ENCODE measurements around the gene CFAP61.

The CFAP61 gene

DNA sequence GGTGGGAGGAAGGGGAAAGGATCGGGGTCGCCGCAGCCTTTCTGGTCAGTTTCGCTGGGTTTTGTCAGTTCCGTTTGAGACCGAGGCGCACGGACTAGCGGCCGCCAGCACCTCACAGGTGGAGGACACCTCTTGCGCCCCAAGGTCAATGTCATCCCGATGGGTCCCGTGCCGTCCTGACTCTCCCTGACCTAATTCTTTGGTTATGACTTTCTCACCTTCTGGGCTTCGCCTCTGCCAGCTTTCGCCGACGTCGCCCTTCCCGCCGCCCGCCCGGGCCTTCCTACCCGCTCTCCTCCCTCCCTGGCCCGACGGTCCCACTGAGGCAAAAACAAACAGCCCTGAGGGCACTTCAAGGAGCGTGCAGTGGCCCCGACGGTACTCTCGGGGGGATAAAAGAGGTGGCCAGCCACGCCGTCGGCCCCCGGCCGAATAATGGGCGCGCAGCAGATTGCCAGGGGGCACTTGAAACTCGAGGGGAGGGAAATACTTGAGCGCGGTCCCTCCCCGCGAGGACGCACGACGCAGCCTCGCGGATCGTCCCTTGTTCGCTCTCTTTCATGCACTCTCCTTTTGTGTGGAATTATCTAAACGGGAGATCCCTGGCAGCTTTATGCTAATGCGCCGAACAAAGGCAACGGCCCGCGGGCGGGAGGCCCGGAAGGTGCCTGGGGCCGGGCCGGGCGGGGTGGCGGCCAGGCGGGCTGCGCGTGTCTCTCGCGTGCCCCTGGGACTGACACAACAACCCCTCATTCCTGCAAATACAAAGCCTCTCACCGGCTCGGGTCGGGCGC is 311.7 kb downstream of the CFAP61 start:
- DNase-seq (ENCODE audit: low read depth in 1 of 2, low spot score in 1 of 2), result no peak

DNA sequence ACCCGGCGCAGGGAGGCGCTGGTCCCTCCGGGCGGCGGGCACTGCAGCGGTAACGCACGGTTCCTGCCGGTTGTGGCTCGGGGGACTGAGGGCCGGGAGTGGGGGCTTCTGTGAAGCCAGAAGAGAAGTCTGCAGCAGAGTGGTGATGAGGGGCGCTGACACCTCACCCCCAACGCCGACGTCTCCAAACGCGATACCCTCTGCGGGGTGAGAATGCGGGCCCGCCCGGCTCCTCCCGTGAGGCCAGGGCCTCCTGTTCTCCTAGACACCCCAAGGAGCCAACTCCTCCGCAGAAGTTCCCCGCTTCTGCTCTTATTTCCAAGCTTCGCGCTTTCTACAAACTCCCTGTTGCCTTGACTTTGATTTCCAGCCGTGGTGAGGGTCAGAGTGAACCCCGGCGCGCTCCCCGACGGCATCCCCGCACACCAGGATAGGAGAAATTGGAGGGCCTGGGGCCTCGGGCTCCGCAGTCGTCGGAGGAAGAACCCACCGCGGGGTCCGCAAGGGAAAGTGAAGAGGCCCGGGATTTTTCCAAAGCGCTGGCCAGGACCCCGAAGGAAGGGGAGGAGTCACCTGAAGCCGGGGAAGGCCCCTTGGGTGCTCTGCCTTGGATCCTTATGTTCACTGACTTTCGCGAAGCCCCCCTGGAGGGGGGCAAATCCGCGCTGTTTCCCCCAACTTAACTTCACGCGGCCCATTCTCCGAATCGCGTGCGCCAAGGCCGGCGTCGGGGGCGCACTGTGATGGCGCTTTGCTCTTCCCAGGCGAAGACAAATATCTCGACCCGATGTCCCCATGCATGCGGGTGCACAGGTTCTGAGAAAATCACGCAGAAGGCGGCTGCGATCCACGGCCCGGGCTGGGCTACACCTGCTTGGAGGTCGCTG is 312.5 kb downstream of the CFAP61 start:
- DNase-seq (ENCODE audit: low read depth in 1 of 2, low spot score in 1 of 2), result no peak

DNA sequence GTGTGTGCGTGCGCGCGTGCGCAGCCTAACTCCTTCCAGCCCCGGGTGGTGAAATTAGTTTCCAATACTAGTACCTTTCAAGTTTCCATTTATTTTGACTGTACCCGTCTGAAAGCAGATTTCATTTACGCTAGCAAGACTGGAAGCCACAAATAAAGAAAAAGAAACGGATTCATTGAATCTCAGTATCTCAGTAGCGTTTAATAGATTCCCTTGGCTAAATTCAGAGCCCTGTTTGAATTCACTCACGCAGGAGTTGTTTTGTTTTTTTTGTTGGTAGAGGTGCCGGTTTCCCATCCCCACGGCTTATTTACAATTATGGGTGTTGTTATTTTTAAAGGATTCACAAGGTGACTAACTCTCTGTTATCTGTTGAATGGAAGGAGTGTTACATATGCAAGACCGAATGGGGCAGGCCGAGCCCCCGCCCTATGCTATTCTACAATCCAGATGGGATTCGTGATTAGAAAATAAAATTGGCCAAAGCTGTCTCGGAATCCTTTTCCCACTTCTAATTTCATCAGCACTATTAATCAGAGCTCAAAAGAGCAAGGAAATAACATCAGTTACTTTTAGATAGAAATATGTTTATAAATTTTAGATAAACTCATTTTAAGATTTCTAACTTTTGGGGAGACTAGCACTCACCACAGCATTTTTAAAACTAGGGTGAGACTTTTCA is 313.3 kb downstream of the CFAP61 start:
- no peak for DNase-seq (ENCODE audit: low read depth in 1 of 2, low spot score in 1 of 2)

DNA sequence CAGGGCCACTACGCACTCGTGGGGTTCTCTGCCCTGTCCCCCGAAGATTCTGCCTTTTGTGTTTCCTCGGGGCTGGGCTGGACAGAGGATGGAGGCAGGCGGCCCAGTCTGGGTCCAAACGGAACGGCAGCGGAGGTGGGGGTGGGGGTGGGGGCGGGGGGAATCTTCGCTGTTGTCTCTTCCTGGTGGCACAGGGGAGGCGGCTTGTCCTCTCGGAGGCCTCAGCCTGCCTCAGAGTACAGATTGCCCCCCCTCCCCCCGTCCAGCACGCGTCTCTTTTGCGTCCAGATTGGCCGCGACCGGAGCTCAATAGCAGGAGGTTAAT is 314.2 kb downstream of the CFAP61 start:
- no peak for DNase-seq (ENCODE audit: low read depth in 1 of 2, low spot score in 1 of 2)

DNA sequence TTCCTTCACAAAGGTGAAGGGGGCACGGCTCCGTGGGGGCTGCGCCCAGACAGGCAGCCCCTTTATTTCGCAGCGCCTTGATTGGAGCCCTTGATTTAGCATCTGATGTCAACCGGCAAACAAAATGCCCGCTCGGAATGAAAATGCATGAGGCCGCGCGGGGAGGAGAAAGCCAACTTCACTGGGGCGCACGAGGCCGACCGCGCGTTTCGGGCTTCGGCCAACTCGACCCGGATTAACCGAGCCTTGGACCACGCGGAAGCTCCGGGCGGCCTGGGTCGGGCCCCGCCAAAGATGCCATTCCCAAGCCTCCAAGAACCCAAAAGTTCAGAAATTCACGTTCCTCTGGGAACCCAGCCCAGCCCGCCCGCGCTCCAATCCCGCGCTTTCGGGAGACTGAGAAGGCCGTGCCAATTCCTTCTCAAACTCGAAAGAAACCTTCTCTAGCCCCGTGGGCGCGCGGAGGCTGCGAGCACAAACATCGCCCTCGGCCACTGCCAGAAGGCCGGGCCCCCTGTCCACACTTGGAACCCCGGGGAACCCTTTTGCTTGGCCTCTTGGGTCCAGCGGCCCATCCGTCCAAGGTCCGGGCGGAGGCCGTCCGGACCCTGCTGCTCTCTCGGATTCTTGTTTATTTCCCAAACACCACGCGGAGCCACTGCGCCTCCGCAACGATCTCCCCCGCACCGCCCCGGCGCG is 314.7 kb downstream of the CFAP61 start:
- DNase-seq (ENCODE audit: low read depth in 1 of 2, low spot score in 1 of 2), result no peak

DNA sequence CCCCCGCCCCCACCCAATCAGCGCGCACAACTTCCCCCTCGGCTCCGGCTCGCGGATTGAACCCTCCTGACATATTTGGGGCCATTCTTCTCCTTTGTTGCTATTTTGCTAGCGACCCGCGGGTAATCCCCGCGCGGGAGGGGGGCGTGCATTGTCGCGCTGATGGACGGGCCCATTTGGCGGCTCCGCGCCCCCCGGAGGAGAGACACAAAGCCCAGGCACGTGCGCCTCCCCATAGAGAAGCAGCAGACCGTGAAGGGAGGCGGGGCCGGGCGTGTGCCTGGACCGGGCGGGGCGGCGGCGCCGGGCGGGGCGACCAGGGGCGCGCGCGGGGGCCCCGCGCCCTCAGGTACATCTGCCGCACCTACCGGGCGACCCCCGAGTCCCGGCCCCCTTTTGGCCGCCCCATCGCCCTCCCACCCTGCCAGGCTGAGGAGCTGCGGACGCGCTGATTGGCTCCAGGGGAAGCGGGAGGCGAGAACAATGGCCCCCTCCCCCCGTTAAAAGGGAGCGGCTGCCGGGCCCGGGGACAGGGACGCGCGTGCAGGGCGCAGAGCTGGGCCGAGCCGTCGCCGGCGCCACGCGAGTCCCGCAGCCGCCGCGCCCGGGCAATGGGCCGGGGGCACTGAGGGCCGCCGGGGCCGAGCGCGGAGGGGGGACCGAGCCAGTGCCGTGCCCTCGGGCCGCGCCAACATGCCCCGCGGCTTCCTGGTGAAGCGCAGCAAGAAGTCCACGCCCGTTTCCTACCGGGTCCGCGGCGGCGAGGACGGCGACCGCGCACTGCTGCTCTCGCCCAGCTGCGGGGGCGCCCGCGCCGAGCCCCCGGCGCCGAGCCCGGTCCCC is 315.5 kb downstream of the CFAP61 start, which contains the start of gene INSM1:
Gene INSM1 (plus strand): TSS at position 530 of the 843 bp plus-strand sequence. CDS start 164 bp downstream, at position 694.
- DNase-seq (ENCODE audit: low read depth in 1 of 2, low spot score in 1 of 2), result no peak

DNA sequence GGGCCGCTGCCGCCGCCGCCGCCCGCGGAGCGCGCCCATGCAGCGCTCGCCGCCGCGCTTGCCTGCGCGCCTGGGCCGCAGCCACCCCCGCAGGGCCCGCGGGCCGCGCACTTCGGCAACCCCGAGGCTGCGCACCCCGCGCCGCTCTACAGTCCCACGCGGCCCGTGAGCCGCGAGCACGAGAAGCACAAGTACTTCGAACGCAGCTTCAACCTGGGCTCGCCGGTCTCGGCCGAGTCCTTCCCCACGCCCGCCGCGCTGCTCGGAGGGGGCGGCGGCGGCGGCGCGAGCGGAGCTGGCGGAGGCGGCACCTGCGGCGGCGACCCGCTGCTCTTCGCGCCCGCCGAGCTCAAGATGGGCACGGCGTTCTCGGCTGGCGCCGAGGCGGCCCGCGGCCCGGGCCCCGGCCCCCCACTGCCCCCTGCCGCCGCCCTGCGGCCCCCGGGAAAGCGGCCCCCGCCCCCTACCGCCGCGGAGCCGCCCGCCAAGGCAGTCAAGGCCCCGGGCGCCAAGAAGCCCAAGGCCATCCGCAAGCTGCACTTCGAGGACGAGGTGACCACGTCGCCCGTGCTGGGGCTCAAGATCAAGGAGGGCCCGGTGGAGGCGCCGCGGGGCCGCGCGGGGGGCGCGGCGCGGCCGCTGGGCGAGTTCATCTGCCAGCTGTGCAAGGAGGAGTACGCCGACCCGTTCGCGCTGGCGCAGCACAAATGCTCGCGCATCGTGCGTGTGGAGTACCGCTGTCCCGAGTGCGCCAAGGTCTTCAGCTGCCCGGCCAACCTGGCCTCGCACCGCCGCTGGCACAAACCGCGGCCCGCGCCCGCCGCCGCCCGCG is 316.3 kb downstream of the CFAP61 start:
- DNase-seq (ENCODE audit: low read depth in 1 of 2, low spot score in 1 of 2), result no peak

DNA sequence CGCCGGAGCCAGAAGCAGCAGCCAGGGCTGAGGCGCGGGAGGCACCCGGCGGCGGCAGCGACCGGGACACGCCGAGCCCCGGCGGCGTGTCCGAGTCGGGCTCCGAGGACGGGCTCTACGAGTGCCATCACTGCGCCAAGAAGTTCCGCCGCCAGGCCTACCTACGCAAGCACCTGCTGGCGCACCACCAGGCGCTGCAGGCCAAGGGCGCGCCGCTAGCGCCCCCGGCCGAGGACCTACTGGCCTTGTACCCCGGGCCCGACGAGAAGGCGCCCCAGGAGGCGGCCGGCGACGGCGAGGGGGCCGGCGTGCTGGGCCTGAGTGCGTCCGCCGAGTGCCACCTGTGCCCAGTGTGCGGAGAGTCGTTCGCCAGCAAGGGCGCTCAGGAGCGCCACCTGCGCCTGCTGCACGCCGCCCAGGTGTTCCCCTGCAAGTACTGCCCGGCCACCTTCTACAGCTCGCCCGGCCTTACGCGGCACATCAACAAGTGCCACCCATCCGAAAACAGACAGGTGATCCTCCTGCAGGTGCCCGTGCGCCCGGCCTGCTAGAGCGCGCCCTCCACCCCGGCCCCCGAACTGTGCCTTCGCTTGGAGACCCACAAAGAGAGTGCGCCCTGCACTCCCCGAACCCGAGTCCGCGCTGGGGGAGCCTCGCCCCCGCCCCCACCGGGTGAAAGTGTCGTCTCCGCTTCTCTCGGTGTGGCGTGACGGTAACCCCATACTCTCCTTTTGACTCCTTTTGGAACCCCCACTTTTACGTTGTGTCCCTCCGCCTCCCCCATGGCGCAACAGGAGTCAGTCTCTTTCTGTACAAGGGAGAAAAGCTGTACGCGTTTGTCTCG is 317.1 kb downstream of the CFAP61 start:
- no peak for DNase-seq (ENCODE audit: low read depth in 1 of 2, low spot score in 1 of 2)

DNA sequence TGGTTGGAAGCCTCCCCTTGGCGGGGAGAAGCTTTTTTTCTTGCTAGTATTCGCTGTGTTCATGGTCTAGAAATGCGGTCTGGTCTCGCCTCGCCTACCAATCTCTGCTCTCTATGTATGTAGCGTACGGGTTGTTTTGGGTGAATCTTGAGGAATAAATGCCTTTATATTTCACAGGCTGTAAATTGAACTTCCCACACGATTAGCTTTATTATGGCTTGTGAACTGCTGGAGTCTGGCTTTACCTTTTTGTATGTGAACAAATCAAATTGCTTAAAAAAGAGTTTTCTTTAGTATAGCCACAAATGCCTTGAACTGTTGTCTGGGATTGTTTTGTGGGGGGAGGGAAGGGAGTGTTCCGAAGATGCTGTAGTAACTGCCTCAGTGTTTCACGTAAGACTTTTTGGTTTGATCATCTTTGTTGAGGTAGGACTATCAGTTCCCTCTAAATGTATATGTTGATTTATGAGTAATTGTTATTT is 317.8 kb downstream of the CFAP61 start:
- DNase-seq (ENCODE audit: low read depth in 1 of 2, low spot score in 1 of 2), result no peak

DNA sequence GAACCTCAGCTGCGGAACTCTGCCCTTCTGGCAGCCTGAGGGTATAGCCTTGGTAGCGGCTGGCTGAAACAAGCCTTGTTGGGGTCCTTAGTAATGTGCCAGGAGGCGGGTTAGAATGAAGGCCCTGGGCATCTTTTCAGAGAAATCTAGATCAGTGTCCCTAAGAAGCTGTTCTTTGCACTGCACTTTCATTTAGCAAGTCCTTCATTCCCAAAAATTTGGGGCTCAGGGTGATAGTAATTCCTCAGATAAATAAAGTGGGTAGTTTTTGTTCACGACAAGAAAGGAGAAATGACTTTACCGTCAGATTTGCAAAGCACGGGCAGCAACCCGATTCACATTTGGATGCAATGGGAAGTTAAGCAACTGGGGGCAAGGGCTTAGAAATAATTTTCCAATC is 318.8 kb downstream of the CFAP61 start:
- no peak for DNase-seq (ENCODE audit: low read depth in 1 of 2, low spot score in 1 of 2)

DNA sequence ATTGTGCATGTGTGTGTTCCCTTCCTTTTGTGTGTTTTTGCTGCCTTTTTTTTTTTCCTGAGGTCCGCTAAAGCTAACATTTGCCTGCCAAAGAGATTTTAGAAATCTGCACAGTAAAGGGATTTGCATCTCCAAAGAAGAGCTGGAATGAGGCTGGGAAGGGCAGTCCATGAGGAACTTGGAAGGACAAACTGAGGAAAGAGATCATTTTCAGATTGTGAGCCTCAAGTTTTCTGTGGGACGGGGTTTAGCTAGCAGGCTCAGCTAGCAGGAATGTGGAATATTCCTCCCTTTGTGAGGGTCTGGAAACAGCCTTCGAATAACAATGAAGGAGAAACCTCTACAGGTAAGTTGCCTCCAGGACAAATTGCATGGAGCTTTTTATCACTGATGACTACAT is 319.3 kb downstream of the CFAP61 start:
- DNase-seq (ENCODE audit: low read depth in 1 of 2, low spot score in 1 of 2), result no peak

DNA sequence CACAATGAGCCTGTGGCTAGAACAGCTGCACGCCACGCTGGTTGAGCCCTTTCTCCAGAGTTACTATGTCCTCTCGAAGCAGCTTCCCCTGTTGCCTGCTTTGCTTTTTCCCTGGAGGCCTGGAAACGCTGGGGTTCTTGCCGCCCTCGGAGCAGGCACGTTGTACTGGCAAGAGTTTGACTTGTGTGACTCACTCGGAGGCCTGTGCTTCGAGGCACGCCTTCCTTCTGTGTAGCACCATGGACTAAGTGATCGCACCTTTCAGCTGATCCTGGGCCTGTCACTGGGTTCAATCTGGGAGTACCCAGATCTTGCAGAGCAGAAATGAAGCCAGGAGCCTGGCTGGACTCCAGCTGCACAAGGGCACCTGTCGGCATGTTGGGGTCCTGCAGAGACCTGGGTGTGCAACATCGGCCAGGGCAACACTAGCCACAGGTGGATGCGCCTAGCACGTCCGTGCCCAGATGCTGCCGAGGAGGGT is 320.8 kb downstream of the CFAP61 start:
- DNase-seq (ENCODE audit: low read depth in 1 of 2, low spot score in 1 of 2), result no peak

DNA sequence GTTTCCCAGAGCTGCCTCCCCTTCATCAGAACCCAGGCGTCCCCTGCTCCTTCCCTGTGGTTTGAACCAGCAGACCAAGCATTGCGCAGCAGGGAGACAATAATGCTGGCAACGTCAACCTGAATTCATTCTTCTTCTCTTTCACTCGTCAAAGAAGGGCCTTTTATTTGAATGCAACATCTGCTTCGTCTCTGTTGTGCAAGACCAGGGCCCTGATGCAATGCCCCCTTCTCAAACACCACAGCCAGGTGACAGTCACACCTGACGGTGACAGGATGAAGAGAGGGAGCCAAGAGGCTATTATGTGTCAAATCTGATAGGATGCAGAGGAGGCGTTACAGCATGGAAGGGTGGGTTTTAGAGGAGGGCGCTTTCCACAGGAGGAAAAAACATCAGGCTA is 323.5 kb downstream of the CFAP61 start:
- no peak for DNase-seq (ENCODE audit: low read depth in 1 of 2, low spot score in 1 of 2)

DNA sequence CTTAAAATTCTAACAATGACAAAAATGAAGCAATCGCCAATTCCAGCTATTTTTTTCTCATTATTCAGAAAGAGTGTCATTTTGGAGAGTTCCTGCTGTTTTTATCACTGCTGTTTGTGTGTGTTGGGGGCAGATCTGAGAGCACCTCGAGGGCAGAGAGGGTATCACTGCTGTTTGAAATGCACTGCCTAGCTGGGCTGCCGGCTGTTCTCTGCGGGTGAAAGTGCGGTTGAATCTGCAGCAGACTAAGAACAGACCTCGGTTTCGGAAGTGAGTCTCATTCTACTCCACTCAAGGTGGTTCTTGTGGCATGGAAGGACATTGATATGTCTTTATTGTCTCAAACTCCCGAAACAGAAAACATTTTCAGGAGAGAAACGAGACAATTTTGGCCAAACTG is 333.9 kb downstream of the CFAP61 start:
- DNase-seq (ENCODE audit: low read depth in 1 of 2, low spot score in 1 of 2), result no peak

DNA sequence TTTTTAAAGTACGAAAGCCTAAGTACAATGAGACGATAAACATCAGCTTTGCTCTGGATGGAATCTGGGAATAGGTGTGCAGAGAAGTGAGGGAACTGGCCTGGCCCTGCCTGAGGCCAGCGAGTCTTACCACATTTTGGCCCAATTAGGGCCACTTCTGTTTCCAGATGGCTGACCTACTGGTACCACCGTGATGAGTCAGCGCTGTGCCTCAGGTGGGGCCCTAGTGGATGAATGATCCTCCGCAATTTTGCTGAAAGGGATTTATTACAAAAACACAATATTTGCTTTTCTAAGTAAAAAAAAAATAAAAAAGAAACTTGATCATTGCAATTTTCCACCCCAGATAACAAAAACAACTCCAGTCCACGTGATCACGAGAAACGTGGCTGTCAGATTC is 338.1 kb downstream of the CFAP61 start:
- no peak for DNase-seq (ENCODE audit: low read depth in 1 of 2, low spot score in 1 of 2)

DNA sequence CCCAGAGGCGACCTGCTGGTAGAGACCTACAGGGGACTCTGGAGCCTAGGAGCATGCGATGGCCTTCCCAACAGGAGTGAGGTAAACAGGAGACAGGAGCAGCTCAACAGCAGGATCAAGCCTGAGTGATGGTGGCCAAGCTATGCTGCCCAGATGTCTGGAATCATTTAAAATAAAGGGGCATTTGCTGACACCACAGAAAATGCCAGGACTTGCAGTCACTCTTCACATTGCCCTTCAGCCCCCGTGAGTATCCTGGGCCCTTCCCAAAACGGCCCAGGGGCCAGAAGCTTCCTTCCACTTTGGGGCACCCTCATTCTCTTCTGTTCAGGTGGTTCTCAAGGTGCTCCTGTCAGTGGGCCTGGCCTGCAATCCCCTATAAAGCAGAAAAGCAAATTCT is 338.8 kb downstream of the CFAP61 start:
- DNase-seq (ENCODE audit: low read depth in 1 of 2, low spot score in 1 of 2), result no peak

DNA sequence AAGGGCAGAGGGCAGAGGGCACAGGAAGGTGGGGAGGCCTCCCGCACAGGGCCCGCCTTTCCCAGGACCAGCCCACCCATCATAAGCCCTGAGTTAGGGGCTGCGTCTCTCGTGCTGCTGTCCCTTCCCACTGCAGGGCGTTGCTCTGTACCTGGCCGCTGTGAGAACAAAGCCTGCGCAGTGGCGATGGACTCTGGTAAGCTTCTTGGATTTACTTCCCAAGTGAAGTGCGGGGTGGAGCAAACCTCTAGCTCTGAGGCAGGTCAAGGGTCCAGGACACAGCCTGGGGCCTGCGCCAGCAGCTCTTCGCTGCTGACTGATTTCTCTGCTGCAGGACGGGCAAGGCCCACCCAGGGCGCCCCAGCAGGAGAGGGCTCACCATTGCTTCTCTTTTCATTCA is 339.4 kb downstream of the CFAP61 start:
- no peak for DNase-seq (ENCODE audit: low read depth in 1 of 2, low spot score in 1 of 2)
